HepG2 (cell line): Measurements from ENCODE around the gene BBS1. TPM values are rescaled to one million over a fixed set of nuclear protein-coding genes. Genes with fewer than 3 reads are reported as not detected.
A peak's percentile ranks its signal among the peaks of the same experiment; 100 is the strongest.

Experiments used
- DNMT1 ChIP-seq: sonication (generic); formaldehyde crosslinking; IDR thresholded peaks from 2 replicates; pipeline ENCODE4 v1.5.1; 2020; ENCODE audit warnings: mild to moderate bottlenecking, missing genetic modification reagents
- ETV6 ChIP-seq: sonication (generic); formaldehyde crosslinking; conservative IDR thresholded peaks from 2 replicates; pipeline ENCODE4 v1.4.0; 2020; ENCODE audit warnings: missing genetic modification reagents
- HOXA9 ChIP-seq: sonication (generic); formaldehyde crosslinking; IDR thresholded peaks from 2 replicates; pipeline ENCODE4 v1.8.1; 2022; ENCODE audit warnings: missing genetic modification reagents, mild to moderate bottlenecking, moderate library complexity, borderline replicate concordance
- MBD4 ChIP-seq: IDR thresholded peaks from 2 replicates; pipeline ENCODE4 v1.6.1; 2012; ENCODE audit warnings: low read length, inconsistent platforms, borderline replicate concordance
- SETDB1 ChIP-seq: sonication (generic); formaldehyde crosslinking; IDR thresholded peaks from 2 replicates; pipeline ENCODE4 v1.5.1; 2020; ENCODE audit warnings: missing genetic modification reagents, mild to moderate bottlenecking, borderline replicate concordance
- TSC22D2 ChIP-seq: sonication (generic); formaldehyde crosslinking; IDR thresholded peaks from 2 replicates; pipeline ENCODE4 v1.5.1; 2020; ENCODE audit warnings: missing genetic modification reagents, mild to moderate bottlenecking, borderline replicate concordance
- UBTF ChIP-seq: sonication (generic); formaldehyde crosslinking; IDR thresholded peaks from 2 replicates; pipeline ENCODE4 v1.4.0; 2020; ENCODE audit warnings: mild to moderate bottlenecking, missing genetic modification reagents
- ZBTB2 ChIP-seq: sonication (generic); formaldehyde crosslinking; IDR thresholded peaks from 2 replicates; pipeline ENCODE4 v1.8.0; 2022; ENCODE audit warnings: low read depth, missing genetic modification reagents
- ZNF589 ChIP-seq: sonication (generic); formaldehyde crosslinking; conservative IDR thresholded peaks from 2 replicates; pipeline ENCODE4 v1.8.0; 2022; ENCODE audit warnings: mild to moderate bottlenecking, moderate library complexity, missing genetic modification reagents
- ZNF773 ChIP-seq: sonication (generic); formaldehyde crosslinking; IDR thresholded peaks from 2 replicates; pipeline ENCODE4 v1.4.0; 2020; ENCODE audit warnings: missing genetic modification reagents, borderline replicate concordance
- ZNF775 ChIP-seq: sonication (generic); formaldehyde crosslinking; IDR thresholded peaks from 2 replicates; pipeline ENCODE4 v1.4.0; 2020; ENCODE audit warnings: missing genetic modification reagents, mild to moderate bottlenecking, moderate library complexity, borderline replicate concordance
- polyA plus RNA-seq, 8 experiments: library from polyadenylated mRNA; depleted of rRNA in 3 of 8; stranded (reverse) in 7 of 8; unstranded in 1 of 8; fragments of >200 nt; fragmentation: Illumina TruSeq in 4 of 8; extraction: Trizol in 4 of 8; gene quantifications; 2 replicates each; pipeline versions ENCODE4 v1.2.1 to v1.2.3, GENCODE V29; 2011 to 2016; ENCODE audit warnings: low read depth in 4 of 8, missing spikeins in 1 of 8, mixed read lengths in 1 of 8; ENCODE audit not compliant: insufficient read depth in 1 of 8
- total RNA-seq, 5 experiments: library from RNA; depleted of rRNA; stranded (reverse); fragments of >200 nt; fragmentation: Illumina TruSeq; extraction: Trizol; gene quantifications; 2 replicates each; pipeline ENCODE4 v1.2.3, GENCODE V29; 2016; ENCODE audit warnings: low read depth in 1 of 5
- TF ChIP-seq, protein P1 (sequence below): sonication (generic); formaldehyde crosslinking; IDR thresholded peaks from 2 replicates; pipeline ENCODE4 v1.5.1; 2020; ENCODE audit warnings: mild to moderate bottlenecking, missing genetic modification reagents, borderline replicate concordance
- TF ChIP-seq, protein P2 (sequence below): sonication (generic); formaldehyde crosslinking; IDR thresholded peaks from 2 replicates; pipeline ENCODE4 v1.4.0; 2020; ENCODE audit warnings: missing genetic modification reagents, borderline replicate concordance

Gene BBS1
- total and polyA plus RNA-seq, 2 of the 13 experiments (the other 11 are each of a cell fraction or from before 2014, with no cell fraction given), result 11.7 to 14.1 TPM

DNA sequence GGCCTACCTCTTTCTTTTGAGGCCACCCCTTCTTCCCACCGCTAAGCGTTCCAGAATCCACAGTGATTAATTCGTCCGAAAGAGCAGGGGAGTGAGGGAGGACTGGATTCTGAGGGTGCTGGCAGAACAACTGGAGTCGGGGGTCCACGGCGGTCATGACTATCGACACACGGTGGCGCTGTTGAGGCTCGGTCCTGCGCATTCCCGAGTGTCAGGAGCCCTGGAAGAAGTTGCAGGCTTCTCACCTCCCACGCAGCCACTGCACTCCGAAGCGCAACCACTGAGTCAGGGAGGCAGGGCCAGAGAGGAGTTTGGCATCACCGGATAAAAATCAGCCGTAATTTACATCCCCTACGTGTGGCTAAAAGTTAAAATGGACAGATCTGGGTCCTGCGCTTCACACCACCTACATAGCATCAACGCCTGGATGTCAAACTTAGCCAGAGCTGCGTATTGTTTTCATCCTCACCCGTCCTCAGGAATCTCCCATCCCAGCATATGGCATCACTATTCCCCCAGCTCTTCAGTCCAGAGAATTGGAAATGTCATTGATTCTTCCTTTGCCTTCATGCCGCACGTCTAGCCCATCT, 68.7 kb downstream of the BBS1 start (continued):
- no peak for TF ChIP-seq UBTF
- no peak for TF ChIP-seq TSC22D2
- TF ChIP-seq ZBTB2 (CRISPR knock-in tag), result no peak
- TF ChIP-seq, protein P1, sequence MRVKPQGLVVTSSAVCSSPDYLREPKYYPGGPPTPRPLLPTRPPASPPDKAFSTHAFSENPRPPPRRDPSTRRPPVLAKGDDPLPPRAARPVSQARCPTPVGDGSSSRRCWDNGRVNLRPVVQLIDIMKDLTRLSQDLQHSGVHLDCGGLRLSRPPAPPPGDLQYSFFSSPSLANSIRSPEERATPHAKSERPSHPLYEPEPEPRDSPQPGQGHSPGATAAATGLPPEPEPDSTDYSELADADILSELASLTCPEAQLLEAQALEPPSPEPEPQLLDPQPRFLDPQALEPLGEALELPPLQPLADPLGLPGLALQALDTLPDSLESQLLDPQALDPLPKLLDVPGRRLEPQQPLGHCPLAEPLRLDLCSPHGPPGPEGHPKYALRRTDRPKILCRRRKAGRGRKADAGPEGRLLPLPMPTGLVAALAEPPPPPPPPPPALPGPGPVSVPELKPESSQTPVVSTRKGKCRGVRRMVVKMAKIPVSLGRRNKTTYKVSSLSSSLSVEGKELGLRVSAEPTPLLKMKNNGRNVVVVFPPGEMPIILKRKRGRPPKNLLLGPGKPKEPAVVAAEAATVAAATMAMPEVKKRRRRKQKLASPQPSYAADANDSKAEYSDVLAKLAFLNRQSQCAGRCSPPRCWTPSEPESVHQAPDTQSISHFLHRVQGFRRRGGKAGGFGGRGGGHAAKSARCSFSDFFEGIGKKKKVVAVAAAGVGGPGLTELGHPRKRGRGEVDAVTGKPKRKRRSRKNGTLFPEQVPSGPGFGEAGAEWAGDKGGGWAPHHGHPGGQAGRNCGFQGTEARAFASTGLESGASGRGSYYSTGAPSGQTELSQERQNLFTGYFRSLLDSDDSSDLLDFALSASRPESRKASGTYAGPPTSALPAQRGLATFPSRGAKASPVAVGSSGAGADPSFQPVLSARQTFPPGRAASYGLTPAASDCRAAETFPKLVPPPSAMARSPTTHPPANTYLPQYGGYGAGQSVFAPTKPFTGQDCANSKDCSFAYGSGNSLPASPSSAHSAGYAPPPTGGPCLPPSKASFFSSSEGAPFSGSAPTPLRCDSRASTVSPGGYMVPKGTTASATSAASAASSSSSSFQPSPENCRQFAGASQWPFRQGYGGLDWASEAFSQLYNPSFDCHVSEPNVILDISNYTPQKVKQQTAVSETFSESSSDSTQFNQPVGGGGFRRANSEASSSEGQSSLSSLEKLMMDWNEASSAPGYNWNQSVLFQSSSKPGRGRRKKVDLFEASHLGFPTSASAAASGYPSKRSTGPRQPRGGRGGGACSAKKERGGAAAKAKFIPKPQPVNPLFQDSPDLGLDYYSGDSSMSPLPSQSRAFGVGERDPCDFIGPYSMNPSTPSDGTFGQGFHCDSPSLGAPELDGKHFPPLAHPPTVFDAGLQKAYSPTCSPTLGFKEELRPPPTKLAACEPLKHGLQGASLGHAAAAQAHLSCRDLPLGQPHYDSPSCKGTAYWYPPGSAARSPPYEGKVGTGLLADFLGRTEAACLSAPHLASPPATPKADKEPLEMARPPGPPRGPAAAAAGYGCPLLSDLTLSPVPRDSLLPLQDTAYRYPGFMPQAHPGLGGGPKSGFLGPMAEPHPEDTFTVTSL (CRISPR knock-in tag), result no peak
- no peak for TF ChIP-seq HOXA9 (CRISPR knock-in tag)
- TF ChIP-seq DNMT1, result no peak
- TF ChIP-seq MBD4, result no peak
- peak; percentile 99 for TF ChIP-seq ZNF775 (CRISPR knock-in tag)
- TF ChIP-seq ETV6, result no peak
- TF ChIP-seq, protein P2, sequence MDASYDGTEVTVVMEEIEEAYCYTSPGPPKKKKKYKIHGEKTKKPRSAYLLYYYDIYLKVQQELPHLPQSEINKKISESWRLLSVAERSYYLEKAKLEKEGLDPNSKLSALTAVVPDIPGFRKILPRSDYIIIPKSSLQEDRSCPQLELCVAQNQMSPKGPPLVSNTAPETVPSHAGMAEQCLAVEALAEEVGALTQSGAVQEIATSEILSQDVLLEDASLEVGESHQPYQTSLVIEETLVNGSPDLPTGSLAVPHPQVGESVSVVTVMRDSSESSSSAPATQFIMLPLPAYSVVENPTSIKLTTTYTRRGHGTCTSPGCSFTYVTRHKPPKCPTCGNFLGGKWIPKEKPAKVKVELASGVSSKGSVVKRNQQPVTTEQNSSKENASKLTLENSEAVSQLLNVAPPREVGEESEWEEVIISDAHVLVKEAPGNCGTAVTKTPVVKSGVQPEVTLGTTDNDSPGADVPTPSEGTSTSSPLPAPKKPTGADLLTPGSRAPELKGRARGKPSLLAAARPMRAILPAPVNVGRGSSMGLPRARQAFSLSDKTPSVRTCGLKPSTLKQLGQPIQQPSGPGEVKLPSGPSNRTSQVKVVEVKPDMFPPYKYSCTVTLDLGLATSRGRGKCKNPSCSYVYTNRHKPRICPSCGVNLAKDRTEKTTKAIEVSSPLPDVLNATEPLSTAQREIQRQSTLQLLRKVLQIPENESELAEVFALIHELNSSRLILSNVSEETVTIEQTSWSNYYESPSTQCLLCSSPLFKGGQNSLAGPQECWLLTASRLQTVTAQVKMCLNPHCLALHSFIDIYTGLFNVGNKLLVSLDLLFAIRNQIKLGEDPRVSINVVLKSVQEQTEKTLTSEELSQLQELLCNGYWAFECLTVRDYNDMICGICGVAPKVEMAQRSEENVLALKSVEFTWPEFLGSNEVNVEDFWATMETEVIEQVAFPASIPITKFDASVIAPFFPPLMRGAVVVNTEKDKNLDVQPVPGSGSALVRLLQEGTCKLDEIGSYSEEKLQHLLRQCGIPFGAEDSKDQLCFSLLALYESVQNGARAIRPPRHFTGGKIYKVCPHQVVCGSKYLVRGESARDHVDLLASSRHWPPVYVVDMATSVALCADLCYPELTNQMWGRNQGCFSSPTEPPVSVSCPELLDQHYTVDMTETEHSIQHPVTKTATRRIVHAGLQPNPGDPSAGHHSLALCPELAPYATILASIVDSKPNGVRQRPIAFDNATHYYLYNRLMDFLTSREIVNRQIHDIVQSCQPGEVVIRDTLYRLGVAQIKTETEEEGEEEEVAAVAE (CRISPR knock-in tag), result no peak
- TF ChIP-seq SETDB1 (CRISPR knock-in tag), result no peak
- no peak for TF ChIP-seq ZNF773 (CRISPR knock-in tag)
- no peak for TF ChIP-seq ZNF589 (CRISPR knock-in tag)
